Smooth muscle cell (in vitro differentiated cells): ENCODE results near the gene KMT5C. TPM values are rescaled to one million over a fixed set of nuclear protein-coding genes. Genes with fewer than 3 reads are reported as not detected.
A peak's percentile ranks its signal among the peaks of the same experiment; 100 is the strongest.

ENCODE experiments used
- DNase-seq: peaks from one replicate; lab custom pipeline; 2025; ENCODE audit not compliant: unreplicated experiment; lab: John Stamatoyannopoulos, UW
- H2AFZ ChIP-seq: fragments of 200-600 bp; sonication (generic); 2 replicates; pipeline ENCODE4 v1.6.0; 2016; ENCODE audit warnings: antibody characterized with exemption, low read depth, mild to moderate bottlenecking
- H3F3A ChIP-seq: fragments of 200-600 bp; sonication (generic); 2 replicates; pipeline ENCODE4 v1.6.0; 2017; ENCODE audit warnings: antibody characterized with exemption, low read depth
- H3K27ac ChIP-seq: fragments of 200-600 bp; sonication (generic); 2 replicates; pipeline ENCODE4 v1.5.1; 2016; ENCODE audit warnings: low read depth, mild to moderate bottlenecking
- H3K27me3 ChIP-seq: fragments of 200-600 bp; sonication (generic); 2 replicates; pipeline ENCODE4 v1.6.1; 2016; ENCODE audit warnings: low read depth, mild to moderate bottlenecking
- H3K36me3 ChIP-seq: fragments of 200-600 bp; sonication (generic); 2 replicates; pipeline ENCODE4 v1.5.1; 2016; ENCODE audit warnings: low read depth
- H3K4me1 ChIP-seq: fragments of 200-600 bp; sonication (generic); 2 replicates; pipeline ENCODE4 v1.5.1; 2016; ENCODE audit warnings: low read depth
- H3K4me2 ChIP-seq: fragments of 200-600 bp; sonication (generic); 2 replicates; pipeline ENCODE4 v1.6.0; 2016; ENCODE audit warnings: mild to moderate bottlenecking
- H3K4me3 ChIP-seq: fragments of 200-600 bp; sonication (generic); 2 replicates; pipeline ENCODE4 v1.5.1; 2016; ENCODE audit warnings: mild to moderate bottlenecking
- H3K79me2 ChIP-seq: fragments of 200-600 bp; sonication (generic); 2 replicates; pipeline ENCODE4 v1.6.0; 2016; ENCODE audit warnings: low read depth, mild to moderate bottlenecking
- H3K9ac ChIP-seq: fragments of 200-600 bp; sonication (generic); 2 replicates; pipeline ENCODE4 v1.6.0; 2016; ENCODE audit warnings: low read depth
- H3K9me3 ChIP-seq: fragments of 200-600 bp; sonication (generic); replicated peaks from 2 replicates; pipeline ENCODE4 v1.5.1; 2016; ENCODE audit warnings: low read depth
- H4K20me1 ChIP-seq: fragments of 200-600 bp; sonication (generic); 2 replicates; pipeline ENCODE4 v1.6.0; 2016; ENCODE audit warnings: low read depth
- WGBS: methylation state at CpG from one replicate; pipeline ENCODE4 v1.1.7; 2016; ENCODE audit warnings: low lambda C conversion rate; 5-methylcytosine and 5-hydroxymethylcytosine counted together
- polyA plus RNA-seq: library from polyadenylated mRNA; unstranded; fragments of >200 nt; fragmentation: Nextera tagmentation; extraction: Ambion mirVana; gene quantifications from 2 replicates; pipeline ENCODE4 v1.2.1, GENCODE V29; 2016
- total RNA-seq: library from RNA; depleted of rRNA; stranded (reverse); fragments of >200 nt; gene quantifications from 2 replicates; pipeline ENCODE4 v1.2.3, GENCODE V29; 2014
- TF ChIP-seq, protein P1 (sequence below): fragments of 200-600 bp; sonication (generic); IDR thresholded peaks from 2 replicates; pipeline ENCODE4 v1.5.1; 2017; ENCODE audit warnings: borderline replicate concordance, mild to moderate bottlenecking, antibody characterized with exemption; ENCODE audit not compliant: insufficient read depth, poor library complexity, severe bottlenecking

KMT5C gene
- total and polyA plus RNA-seq, 2 experiments from 2014 or later, result 23.2 to 26.1 TPM

DNA sequence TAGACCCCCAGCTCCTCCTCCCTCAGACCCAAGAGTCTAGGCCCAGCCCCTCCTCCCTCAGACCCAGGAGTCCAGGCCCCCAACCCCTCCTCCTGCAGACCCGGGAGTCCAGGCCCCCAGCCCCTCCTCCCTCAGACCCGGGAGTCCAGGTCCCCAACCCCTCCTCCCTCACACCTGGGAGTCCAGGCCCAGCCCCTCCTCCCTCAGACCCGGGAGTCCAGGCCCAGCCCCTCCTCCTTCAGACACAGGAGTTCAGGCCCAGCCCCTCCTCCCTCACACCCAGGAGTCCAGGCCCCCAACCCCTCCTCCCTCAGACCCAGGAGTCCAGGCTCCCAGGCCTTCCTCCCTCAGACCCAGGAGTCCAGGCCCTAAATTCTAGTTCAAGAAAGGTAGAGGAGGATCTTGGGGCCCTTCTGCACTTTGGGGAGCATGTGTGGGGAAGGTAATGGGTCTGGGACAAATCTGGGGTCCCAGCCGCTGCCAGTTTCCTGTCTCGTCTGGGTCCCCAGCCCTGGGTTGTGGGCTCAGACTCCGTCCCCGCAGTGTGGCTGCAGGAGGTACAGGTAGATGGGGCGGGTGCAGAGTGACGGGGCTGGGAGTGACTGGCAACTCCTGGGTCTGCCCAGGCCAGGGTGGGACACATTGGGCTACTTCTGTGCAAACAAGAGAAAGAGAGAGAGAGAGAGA, 33.8 kb downstream of the KMT5C start:
- 52% methylated on average over 7 of the region's 9 CpGs for WGBS
- Histone ChIP-seq H3K9me3 (no peaks in the 10 kb centered on the region), H3K4me1 (peaks cover 42% of the 10 kb centered on the region), H3K4me2 (peak overlapping the region; percentile 76), H3K27me3 (no peaks in the 10 kb centered on the region), H3K79me2 (peaks cover 4% of the 10 kb centered on the region), H3K36me3 (no peaks in the 10 kb centered on the region), H4K20me1 (peaks cover 6% of the 10 kb centered on the region), H3K27ac (peak overlapping the region; percentile 97), H2AFZ (no peak overlapping the region), H3K9ac (peak overlapping the region; percentile 83), H3K4me3 (no peak overlapping the region), H3F3A (peaks cover 14% of the 10 kb centered on the region)
- no peak for DNase-seq
- TF ChIP-seq, protein P1, sequence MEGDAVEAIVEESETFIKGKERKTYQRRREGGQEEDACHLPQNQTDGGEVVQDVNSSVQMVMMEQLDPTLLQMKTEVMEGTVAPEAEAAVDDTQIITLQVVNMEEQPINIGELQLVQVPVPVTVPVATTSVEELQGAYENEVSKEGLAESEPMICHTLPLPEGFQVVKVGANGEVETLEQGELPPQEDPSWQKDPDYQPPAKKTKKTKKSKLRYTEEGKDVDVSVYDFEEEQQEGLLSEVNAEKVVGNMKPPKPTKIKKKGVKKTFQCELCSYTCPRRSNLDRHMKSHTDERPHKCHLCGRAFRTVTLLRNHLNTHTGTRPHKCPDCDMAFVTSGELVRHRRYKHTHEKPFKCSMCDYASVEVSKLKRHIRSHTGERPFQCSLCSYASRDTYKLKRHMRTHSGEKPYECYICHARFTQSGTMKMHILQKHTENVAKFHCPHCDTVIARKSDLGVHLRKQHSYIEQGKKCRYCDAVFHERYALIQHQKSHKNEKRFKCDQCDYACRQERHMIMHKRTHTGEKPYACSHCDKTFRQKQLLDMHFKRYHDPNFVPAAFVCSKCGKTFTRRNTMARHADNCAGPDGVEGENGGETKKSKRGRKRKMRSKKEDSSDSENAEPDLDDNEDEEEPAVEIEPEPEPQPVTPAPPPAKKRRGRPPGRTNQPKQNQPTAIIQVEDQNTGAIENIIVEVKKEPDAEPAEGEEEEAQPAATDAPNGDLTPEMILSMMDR, result no peak

DNA sequence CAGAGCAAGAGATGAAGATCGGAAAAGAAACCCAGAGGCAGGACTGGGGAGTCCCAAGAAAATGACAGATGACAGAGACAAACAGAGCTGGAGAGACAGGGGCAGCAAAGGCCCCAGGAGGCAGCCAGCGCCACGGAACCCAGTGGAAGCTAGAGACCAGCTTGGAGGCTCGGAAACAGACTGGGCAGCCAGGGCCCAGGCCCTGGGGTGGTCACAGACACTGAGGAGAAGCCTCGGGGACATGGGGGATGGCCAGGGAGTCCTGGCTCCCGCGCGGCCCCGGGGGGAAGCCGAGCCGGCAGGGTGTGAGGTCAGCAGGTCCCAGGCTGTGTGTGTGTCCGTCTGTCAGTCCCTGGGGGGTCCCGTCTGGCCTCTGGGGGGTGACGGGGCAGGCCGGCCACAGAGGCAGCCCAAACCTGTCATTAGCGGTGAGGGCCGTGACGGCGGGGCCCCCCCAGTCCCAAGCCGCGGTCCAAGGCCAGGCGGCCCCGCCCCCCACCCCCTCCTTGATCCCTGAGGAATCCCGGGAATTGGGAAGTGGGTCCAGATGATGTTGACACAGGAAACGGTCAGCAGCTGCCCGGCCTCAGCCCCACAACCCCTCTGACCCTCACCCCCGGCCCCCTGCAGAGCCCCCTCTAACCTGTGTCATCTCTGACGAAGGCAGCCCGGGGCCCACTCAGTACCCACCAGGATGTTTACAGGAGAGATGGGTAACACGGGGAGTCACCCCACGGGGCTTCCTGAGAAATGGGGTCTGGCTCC, 34.5 kb downstream of the KMT5C start:
- H3K4me1 ChIP-seq, result peaks cover 37% of the 10 kb centered on the region
- H3K36me3 ChIP-seq, result no peaks in the 10 kb centered on the region
- peak overlapping the region; percentile 97 for H3K27ac ChIP-seq
- H3K9ac ChIP-seq, result peak overlapping the region; percentile 83
- H3K4me2 ChIP-seq, result peak overlapping the region; percentile 76
- H3K79me2 ChIP-seq, result peaks cover 4% of the 10 kb centered on the region
- H2AFZ ChIP-seq, result no peak overlapping the region
- no peaks in the 10 kb centered on the region for H3K27me3 ChIP-seq
- WGBS, result 8% methylated on average over 21 of the region's 31 CpGs
- H3K4me3 ChIP-seq, result peak overlapping the region; percentile 12
- H3F3A ChIP-seq, result peaks cover 9% of the 10 kb centered on the region
- H4K20me1 ChIP-seq, result no peaks in the 10 kb centered on the region
- H3K9me3 ChIP-seq, result no peaks in the 10 kb centered on the region
- TF ChIP-seq, protein P1, result no peak
- DNase-seq, result no peak

DNA sequence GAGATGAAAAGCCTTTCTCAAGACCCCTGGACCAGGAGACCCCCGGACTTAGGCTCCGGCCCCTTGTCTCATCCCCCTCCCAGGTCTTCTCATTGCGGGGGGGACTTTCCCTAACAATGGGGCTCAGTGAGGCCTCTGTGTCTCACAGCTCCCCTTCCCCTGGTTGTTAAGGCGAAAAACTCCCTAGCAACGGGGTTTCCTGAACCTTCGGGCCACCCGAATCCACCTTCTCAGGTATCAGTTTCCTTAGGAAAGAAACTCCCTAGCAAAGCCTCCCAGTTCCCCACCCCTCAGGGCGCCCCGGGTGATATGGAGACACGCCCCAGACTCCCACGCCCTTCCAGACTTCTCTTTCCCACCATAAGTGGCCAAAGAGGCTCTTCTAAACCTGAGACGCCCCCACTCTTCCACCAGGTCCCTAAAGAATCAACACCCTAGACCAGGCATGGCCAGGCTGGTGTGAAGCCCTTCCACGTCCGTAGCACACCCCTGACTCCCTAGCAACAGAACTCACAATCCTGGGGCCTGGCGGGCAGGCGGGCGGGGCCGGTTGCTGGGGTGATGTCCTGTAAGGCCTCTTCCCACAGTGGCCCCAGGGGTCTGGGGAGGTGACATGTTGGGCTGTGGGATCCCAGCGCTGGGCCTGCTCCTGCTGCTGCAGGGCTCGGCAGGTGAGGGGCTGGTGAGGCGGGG, 36.7 kb downstream of the KMT5C start, which contains the start of gene TMEM190:
Gene TMEM190, plus strand, starts transcription at position 586 of the 693 bp plus-strand sequence. Its CDS starts 28 bp downstream, at position 614.
- H3K4me3 ChIP-seq, result no peak within 1 kb of the TSS
- no peak for DNase-seq
- H3K9ac ChIP-seq, result no peak within 1 kb of the TSS
- no peaks in the 10 kb centered on the region for H4K20me1 ChIP-seq
- no peak within 1 kb of the TSS for H3K27ac ChIP-seq
- peak within 1 kb of the TSS; percentile 66 for H3K4me2 ChIP-seq
- no peaks in the 10 kb centered on the region for H3K9me3 ChIP-seq
- peaks cover under 1% of the 10 kb centered on the region for H3F3A ChIP-seq
- H3K27me3 ChIP-seq, result no peaks in the 10 kb centered on the region
- peaks cover 37% of the 10 kb centered on the region for H3K4me1 ChIP-seq
- TF ChIP-seq, protein P1, result no peak
- 63% methylated on average over 20 of the region's 21 CpGs for WGBS
- no peaks in the 10 kb centered on the region for H3K79me2 ChIP-seq
- H2AFZ ChIP-seq, result no peak within 1 kb of the TSS
- no peaks in the 10 kb centered on the region for H3K36me3 ChIP-seq
